Thyroid gland (tissue), 4 donors: ENCODE results near the gene DIP2C. TPM values are rescaled to one million over a fixed set of nuclear protein-coding genes. Genes with fewer than 3 reads are reported as not detected.
"Not testable (repeated sequence)": the region's sequence is repeated elsewhere in the genome, so short reads cannot be mapped to it uniquely, and the experiment has no call there.

Source experiments
- DNase-seq, 2 donors: peaks; one replicate each; pipeline ENCODE4 v3.0.0-alpha.2; 2019
- H3K27ac ChIP-seq, 3 donors: fragments of 200-600 bp; sonication (generic); 1 replicate in 2 of 3; 2 replicates in 1 of 3; pipeline ENCODE4 v1.5.1; 2016 to 2019; ENCODE audit warnings: mild to moderate bottlenecking in 1 of 3, moderate library complexity in 1 of 3
- H3K27me3 ChIP-seq: fragments of 200-600 bp; sonication (generic); one replicate; pipeline ENCODE4 v1.5.1; 2019
- H3K36me3 ChIP-seq, 2 donors: fragments of 200-600 bp; sonication (generic); one replicate each; pipeline ENCODE4 v1.5.1; 2016 to 2019
- H3K4me1 ChIP-seq, 2 donors: fragments of 200-600 bp; sonication (generic); one replicate each; pipeline ENCODE4 v1.5.1; 2017 to 2019
- H3K4me3 ChIP-seq, 3 donors: fragments of 200-600 bp; sonication (generic); replicated peaks in 1 of 3; 1 replicate in 2 of 3; 2 replicates in 1 of 3; pipeline ENCODE4 v1.5.1; 2016; ENCODE audit warnings: mild to moderate bottlenecking in 1 of 3
- H3K9me3 ChIP-seq: fragments of 200-600 bp; sonication (generic); one replicate; pipeline ENCODE4 v1.5.1; 2017
- POLR2A ChIP-seq, 2 donors: fragments of 450-650 bp; IDR thresholded peaks; one replicate each; pipeline ENCODE4 v1.6.1; 2017; ENCODE audit warnings: antibody characterized with exemption in 2 of 2, mild to moderate bottlenecking in 2 of 2, moderate library complexity in 1 of 2
- WGBS, 2 donors: methylation state at CpG; one replicate each; pipeline ENCODE4 v1.1.5; 2017; 5-methylcytosine and 5-hydroxymethylcytosine counted together
- intact Hi-C: fragments of 100-400 bp; cut with DNase I; formaldehyde crosslinking; loops from one replicate; pipeline ENCODE4 v1.15.1; 2023
- total RNA-seq, 4 donors: library from RNA; depleted of rRNA; stranded (reverse); fragments of >200 nt; gene quantifications; one replicate each; pipeline ENCODE4 v1.2.3, GENCODE V29; 2016
- TF ChIP-seq, protein P1 (sequence below), 6 experiments: fragments of 200-600 bp in 3 of 6; fragments of 450-650 bp in 3 of 6; sonication (generic) in 3 of 6; IDR thresholded peaks; one replicate each; pipeline ENCODE4 v1.5.1; 2016 to 2019; ENCODE audit warnings: antibody characterized with exemption in 6 of 6, mild to moderate bottlenecking in 2 of 6, inconsistent platforms in 1 of 6, moderate library complexity in 1 of 6

DIP2C gene
- total RNA-seq, 4 donors from 2014 or later = 11.4 to 14.6 (median 12.3) TPM

GRCh38 chr10:649445-649797 lies 40.0 kb downstream of the DIP2C start:
- H3K4me3 ChIP-seq = no peak overlapping the region
- WGBS, 2 donors = 95 to 96% methylated on average over 4 of the region's 4 CpGs
- intact Hi-C loops = no loop called here

GRCh38 chr10:647019-647418 lies 42.4 kb downstream of the DIP2C start:
- WGBS, 2 donors = 90 to 91% methylated on average over 15 of the region's 15 CpGs
- H3K9me3 ChIP-seq, H3K36me3 ChIP-seq, H3K27ac ChIP-seq, H3K27me3 ChIP-seq, DNase-seq, H3K4me3 ChIP-seq, intact Hi-C loops, H3K4me1 ChIP-seq: not testable (repeated sequence)

More at GRCh38 chr10:649445-649797, 40.0 kb downstream of the DIP2C start:
- H3K4me1 ChIP-seq = peaks cover 0 to 8% of the 10 kb centered on the region in 2 donors
- DNase-seq = no peak
- no peaks in the 10 kb centered on the region for H3K36me3 ChIP-seq
- TF ChIP-seq POLR2A (IDR thresholded peaks at IDR 0.05) = no peak
- TF ChIP-seq, protein P1, sequence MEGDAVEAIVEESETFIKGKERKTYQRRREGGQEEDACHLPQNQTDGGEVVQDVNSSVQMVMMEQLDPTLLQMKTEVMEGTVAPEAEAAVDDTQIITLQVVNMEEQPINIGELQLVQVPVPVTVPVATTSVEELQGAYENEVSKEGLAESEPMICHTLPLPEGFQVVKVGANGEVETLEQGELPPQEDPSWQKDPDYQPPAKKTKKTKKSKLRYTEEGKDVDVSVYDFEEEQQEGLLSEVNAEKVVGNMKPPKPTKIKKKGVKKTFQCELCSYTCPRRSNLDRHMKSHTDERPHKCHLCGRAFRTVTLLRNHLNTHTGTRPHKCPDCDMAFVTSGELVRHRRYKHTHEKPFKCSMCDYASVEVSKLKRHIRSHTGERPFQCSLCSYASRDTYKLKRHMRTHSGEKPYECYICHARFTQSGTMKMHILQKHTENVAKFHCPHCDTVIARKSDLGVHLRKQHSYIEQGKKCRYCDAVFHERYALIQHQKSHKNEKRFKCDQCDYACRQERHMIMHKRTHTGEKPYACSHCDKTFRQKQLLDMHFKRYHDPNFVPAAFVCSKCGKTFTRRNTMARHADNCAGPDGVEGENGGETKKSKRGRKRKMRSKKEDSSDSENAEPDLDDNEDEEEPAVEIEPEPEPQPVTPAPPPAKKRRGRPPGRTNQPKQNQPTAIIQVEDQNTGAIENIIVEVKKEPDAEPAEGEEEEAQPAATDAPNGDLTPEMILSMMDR (IDR thresholded peaks at IDR 0.05) = no peak
- H3K9me3 ChIP-seq = no peaks in the 10 kb centered on the region
- no peak overlapping the region for H3K27ac ChIP-seq
- no peaks in the 10 kb centered on the region for H3K27me3 ChIP-seq

DNA sequence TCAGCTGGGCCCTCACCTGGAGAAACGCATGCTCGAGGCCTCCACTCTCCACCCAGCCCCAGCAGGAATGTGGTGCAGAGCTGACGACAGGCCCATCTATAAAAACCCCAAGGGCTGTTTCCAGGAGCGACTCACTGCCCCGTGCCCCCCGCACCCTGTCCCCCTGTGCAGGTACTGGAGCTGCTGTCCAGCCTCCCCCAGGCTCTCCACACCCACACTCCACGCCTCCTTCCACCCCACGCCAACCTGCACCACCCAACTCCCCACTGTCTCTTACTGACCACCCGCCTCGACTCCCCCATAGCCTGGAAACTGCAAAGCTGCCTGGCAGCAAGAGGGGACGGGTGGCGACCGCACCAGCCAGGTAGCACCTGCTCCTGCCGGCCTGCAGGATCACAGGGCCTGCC lies 43.3 kb downstream of the DIP2C start:
- Histone ChIP-seq H3K9me3 (no peaks in the 10 kb centered on the region), H3K4me1 (peaks cover 0 to 8% of the 10 kb centered on the region in 2 donors), H3K27me3 (no peaks in the 10 kb centered on the region), H3K4me3 (no peak overlapping the region), H3K36me3 (no peaks in the 10 kb centered on the region), H3K27ac (no peak overlapping the region)
- DNase-seq = no peak
- intact Hi-C loops = no loop called here
- WGBS, 2 donors = 91 to 95% methylated on average over 14 of the region's 14 CpGs
- no peak for TF ChIP-seq POLR2A (IDR thresholded peaks at IDR 0.05)
- TF ChIP-seq, protein P1 (IDR thresholded peaks at IDR 0.05) = no peak

DNA sequence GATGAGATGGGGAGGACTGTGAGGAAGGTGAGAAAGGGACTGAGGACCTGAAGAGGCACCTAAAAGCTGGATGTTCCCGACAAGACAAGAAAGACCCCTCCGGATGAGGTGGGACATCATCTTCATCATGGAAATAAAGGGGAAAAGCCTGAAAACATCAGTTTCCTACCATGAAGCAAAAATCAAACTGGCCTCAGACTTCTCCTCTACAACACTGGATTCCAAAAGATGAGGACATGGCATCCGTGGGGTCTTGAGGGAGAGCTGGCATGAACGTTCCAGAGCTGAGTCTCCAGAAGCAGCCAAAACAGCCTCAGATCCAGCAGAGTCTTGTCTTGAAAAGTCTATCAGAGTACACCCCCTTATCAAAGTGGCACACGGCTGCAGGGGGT lies 44.5 kb downstream of the DIP2C start:
- WGBS, 2 donors = 96 to 98% methylated on average over 5 of the region's 5 CpGs
- no peak overlapping the region for H3K27ac ChIP-seq
- intact Hi-C loops = no loop called here

DNA sequence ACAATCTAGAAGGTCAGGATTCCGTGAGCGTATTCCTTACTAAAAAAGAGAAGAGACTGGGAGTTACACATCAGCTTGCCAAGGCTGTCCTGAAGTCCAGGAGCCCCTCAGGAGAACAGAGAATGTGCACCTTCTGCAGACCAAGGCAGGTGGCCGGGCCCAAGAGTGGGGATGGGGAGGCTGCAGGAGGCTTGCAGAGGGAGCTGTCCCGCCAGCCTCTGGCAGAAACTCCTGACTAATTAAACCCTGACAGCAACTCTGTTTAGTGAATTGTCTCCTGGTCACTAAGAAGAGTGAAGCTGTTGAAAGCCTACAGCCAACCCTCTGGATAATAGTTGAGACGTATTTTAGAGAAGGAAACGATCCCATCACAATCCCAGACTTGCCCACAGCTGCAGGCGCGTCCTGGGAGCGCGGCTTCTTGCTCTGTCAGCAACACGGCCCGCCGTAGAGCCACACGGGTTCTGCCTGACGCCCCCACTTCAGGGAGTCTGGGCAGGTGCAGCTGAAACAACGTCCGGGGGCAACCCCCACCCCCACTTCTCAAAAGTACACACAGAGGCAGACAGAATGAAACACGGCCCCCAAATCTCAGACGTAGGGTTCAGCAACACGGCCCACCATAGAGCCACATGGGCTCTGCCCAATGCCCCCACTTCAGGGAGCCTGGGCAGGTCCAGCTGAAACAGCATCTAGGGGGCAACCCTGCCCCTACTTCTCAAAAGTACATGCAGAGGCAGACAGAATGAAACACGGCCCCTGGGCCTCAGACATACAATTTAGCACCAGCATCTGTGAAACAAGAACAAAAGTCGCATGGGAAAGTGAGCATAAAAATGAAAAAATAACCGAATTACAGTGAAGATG lies 45.2 kb downstream of the DIP2C start:
- DNase-seq = no peak
- TF ChIP-seq, protein P1 (IDR thresholded peaks at IDR 0.05) = no peak
- no peak for TF ChIP-seq POLR2A (IDR thresholded peaks at IDR 0.05)
- Histone ChIP-seq H3K27ac (no peak overlapping the region), H3K4me1 (no peaks in the 10 kb centered on the region), H3K9me3 (no peaks in the 10 kb centered on the region), H3K4me3 (no peak overlapping the region), H3K27me3 (no peaks in the 10 kb centered on the region), H3K36me3 (no peaks in the 10 kb centered on the region)
- 89 to 91% methylated on average over 22 to 23 of the region's 23 CpGs for WGBS, 2 donors
- intact Hi-C loops = no loop called here

More for the DNA sequence above, 44.5 kb downstream of the DIP2C start:
- DNase-seq = no peak
- H3K27me3 ChIP-seq = no peaks in the 10 kb centered on the region
- TF ChIP-seq, protein P1 (IDR thresholded peaks at IDR 0.05) = no peak
- no peak for TF ChIP-seq POLR2A (IDR thresholded peaks at IDR 0.05)
- H3K4me1 ChIP-seq = peaks cover 0 to under 1% of the 10 kb centered on the region in 2 donors
- H3K36me3 ChIP-seq = no peaks in the 10 kb centered on the region
- no peaks in the 10 kb centered on the region for H3K9me3 ChIP-seq
- no peak overlapping the region for H3K4me3 ChIP-seq
